ENCODE measurements around the gene SZRD1.

GRCh38 chr1:16318555-16318954, 48.5 kb upstream of the SZRD1 start:
- TF ChIP-seq EZH2 (IDR thresholded peaks at IDR 0.05; ENCODE audit: borderline replicate concordance, low read depth, low read length, severe bottlenecking) (no peak), POLR2A (IDR thresholded peaks at IDR 0.05; ENCODE audit: low read depth, low read length) (no peak), FOS (IDR thresholded peaks at IDR 0.05; ENCODE audit: borderline replicate concordance, insufficient read depth, low read length) (no peak), CTCF (IDR thresholded peaks at IDR 0.05; ENCODE audit: extremely low read depth in 1 of 2, insufficient read depth in 1 of 2, low read depth in 1 of 2, low read length in 2 of 2) (no peak), POLR2AphosphoS5 (IDR thresholded peaks at IDR 0.05; ENCODE audit: insufficient read depth, low read depth, low read length) (no peak), MYC (IDR thresholded peaks at IDR 0.05; ENCODE audit: low read depth, low read length) (no peak), MAX (IDR thresholded peaks at IDR 0.05; ENCODE audit: insufficient read depth, insufficient read length) (no peak)

Data from endothelial cell of umbilical vein (primary cell).